Measurements from ENCODE around the gene TOR4A. TPM values are rescaled to one million over a fixed set of nuclear protein-coding genes. Genes with fewer than 3 reads are reported as not detected.
A peak's percentile ranks its signal among the peaks of the same experiment; 100 is the strongest.

The TOR4A gene
- total and polyA plus RNA-seq, 9 of the 15 experiments (the other 6 are each of a cell fraction or from before 2014, with no cell fraction given), result 3.9 to 49.2 (median 8.8) TPM

DNA sequence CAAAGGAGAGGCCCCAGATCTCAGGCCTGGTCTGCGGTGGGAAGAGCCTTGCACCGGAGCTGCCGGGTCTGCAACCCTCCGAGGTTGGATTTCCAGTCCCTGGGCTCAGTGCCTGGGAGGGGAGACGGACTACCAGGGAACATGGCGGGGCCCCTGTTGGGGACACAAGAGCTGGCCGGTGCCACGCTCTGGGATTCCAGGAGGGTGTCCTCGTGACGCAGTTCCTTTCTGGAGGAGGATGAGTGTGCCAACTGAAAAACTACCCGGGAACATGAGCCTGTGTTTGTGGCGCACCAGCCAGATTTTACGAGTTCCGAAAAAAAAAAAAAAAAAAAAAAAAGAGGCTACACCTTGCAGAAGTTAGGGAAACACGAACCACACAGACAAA is 15.6 kb downstream of the TOR4A start:
- BruUV-seq (replicated peaks), result no TSS peak
- intact Hi-C loops (cut with micrococcal nuclease), result no loop called here
- ATAC-seq, result no peak

GRCh38 chr9:137293482-137294090 is 16.1 kb downstream of the TOR4A start:
- Histone ChIP-seq H3K36me3 (ENCODE audit: control insufficient read depth, insufficient read depth, low read length) (peaks cover 5% of the 10 kb centered on the region; the same call in 1 of the 3 replicates), H4K20me1 (replicated peaks; ENCODE audit: control insufficient read depth, insufficient read depth, low read length) (no peaks in the 10 kb centered on the region; the same call in 1 of the 2 replicates), H3K27ac (ENCODE audit: extremely low read depth, low read depth, low read length) (no peak overlapping the region), H3K4me2 (ENCODE audit: insufficient read depth, low read length) (0 out of 2 replicates have a peak overlapping the region, but pooled peaks have one; percentile 3), H3K4me1 (replicated peaks in 1 of 2; ENCODE audit: control insufficient read depth in 2 of 2, insufficient read depth in 2 of 2, low read length in 2 of 2) (peaks cover 9 to 41% of the 10 kb centered on the region in 2 experiments; a peak in 4 of 5 replicates), H3K27me3 (ENCODE audit: control insufficient read depth in 2 of 2, insufficient read depth in 2 of 2, low read length in 2 of 2) (no peaks in the 10 kb centered on the region), H3K4me3 (no peak overlapping the region), H3K79me2 (ENCODE audit: control insufficient read depth, insufficient read depth, low read length) (no peaks in the 10 kb centered on the region), H3K9me3 (replicated peaks; ENCODE audit: control insufficient read depth, insufficient read depth, low read depth, low read length) (0 out of 2 replicates have a peak, but pooled peaks cover 1% of the 10 kb centered on the region), H2AFZ (ENCODE audit: low read depth, low read length) (peak overlapping the region; percentile 74), H3K9ac (ENCODE audit: insufficient read depth in 1 of 2, low read depth in 2 of 2, low read length in 2 of 2) (no peak overlapping the region), H3K9me1 (ENCODE audit: control insufficient read depth, insufficient read depth, low read length) (no peaks in the 10 kb centered on the region)
- TF ChIP-seq MNT (conservative IDR thresholded peaks at IDR 0.05) (no peak), THRAP3 (IDR thresholded peaks at IDR 0.05; ENCODE audit: borderline replicate concordance) (no peak), CREB1 (IDR thresholded peaks at IDR 0.05) (no peak), CREB1 (CRISPR knock-in tag; IDR thresholded peaks at IDR 0.05) (no peak), SIN3A (IDR thresholded peaks at IDR 0.05; ENCODE audit: borderline replicate concordance in 2 of 2, control insufficient read depth in 1 of 2, low read depth in 2 of 2, low read length in 2 of 2) (no peak), ZNF586 (CRISPR knock-in tag; conservative IDR thresholded peaks at IDR 0.05) (no peak), RFX7 (CRISPR knock-in tag; IDR thresholded peaks at IDR 0.05) (no peak), RNF2 (IDR thresholded peaks at IDR 0.05) (no peak)
- TF ChIP-seq, protein P1, sequence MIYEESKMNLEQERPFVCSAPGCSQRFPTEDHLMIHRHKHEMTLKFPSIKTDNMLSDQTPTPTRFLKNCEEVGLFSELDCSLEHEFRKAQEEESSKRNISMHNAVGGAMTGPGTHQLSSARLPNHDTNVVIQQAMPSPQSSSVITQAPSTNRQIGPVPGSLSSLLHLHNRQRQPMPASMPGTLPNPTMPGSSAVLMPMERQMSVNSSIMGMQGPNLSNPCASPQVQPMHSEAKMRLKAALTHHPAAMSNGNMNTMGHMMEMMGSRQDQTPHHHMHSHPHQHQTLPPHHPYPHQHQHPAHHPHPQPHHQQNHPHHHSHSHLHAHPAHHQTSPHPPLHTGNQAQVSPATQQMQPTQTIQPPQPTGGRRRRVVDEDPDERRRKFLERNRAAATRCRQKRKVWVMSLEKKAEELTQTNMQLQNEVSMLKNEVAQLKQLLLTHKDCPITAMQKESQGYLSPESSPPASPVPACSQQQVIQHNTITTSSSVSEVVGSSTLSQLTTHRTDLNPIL (CRISPR knock-in tag; IDR thresholded peaks at IDR 0.05), result no peak
- intact Hi-C loops (cut with micrococcal nuclease) (no loop called here), in situ Hi-C loops (cut with MboI) (loop anchor here (5.0 kb wide), 1 partner anchor 234 kb away; no protein-coding TSS in a partner anchor)
- POLR2A ChIA-PET, result interaction anchor here (0.7 kb wide), 1 partner anchor 244 kb away, joined by 3 read pairs; no protein-coding TSS in a partner anchor
- DNase-seq (ENCODE audit: extremely low read depth in 1 of 4, low spot score in 3 of 4) (no peak), FAIRE-seq (no peak), ATAC-seq (no peak)
- 83% methylated on average over 26 of the region's 29 CpGs for WGBS (ENCODE audit: insufficient coverage, low coverage, missing lambda C conversion rate)
- CTCF ChIA-PET (ENCODE audit: low intra/inter-chr PET ratio), result no interaction called here
- no TSS peak for BruUV-seq (replicated peaks)

More for the DNA sequence above, 15.6 kb downstream of the TOR4A start:
- no peak for FAIRE-seq
- H4K20me1 ChIP-seq (replicated peaks; ENCODE audit: control insufficient read depth, insufficient read depth, low read length), result no peaks in the 10 kb centered on the region; the same call in 1 of the 2 replicates
- no peak overlapping the region for H3K9ac ChIP-seq (ENCODE audit: insufficient read depth in 1 of 2, low read depth in 2 of 2, low read length in 2 of 2)
- H3K9me1 ChIP-seq (ENCODE audit: control insufficient read depth, insufficient read depth, low read length), result no peaks in the 10 kb centered on the region
- ChIA-PET CTCF (ENCODE audit: low intra/inter-chr PET ratio) (no interaction called here), POLR2A (no interaction called here)
- peaks cover 9 to 36% of the 10 kb centered on the region in 2 experiments; a peak in 4 of 5 replicates for H3K4me1 ChIP-seq (replicated peaks in 1 of 2; ENCODE audit: control insufficient read depth in 2 of 2, insufficient read depth in 2 of 2, low read length in 2 of 2)
- no peak overlapping the region for H2AFZ ChIP-seq (ENCODE audit: low read depth, low read length)
- H3K79me2 ChIP-seq (ENCODE audit: control insufficient read depth, insufficient read depth, low read length), result no peaks in the 10 kb centered on the region
- 81% methylated on average over 13 of the region's 15 CpGs for WGBS (ENCODE audit: insufficient coverage, low coverage, missing lambda C conversion rate)
- no peak overlapping the region for H3K4me2 ChIP-seq (ENCODE audit: insufficient read depth, low read length)
- H3K27me3 ChIP-seq (ENCODE audit: control insufficient read depth in 2 of 2, insufficient read depth in 2 of 2, low read length in 2 of 2), result no peaks in the 10 kb centered on the region
- H3K27ac ChIP-seq (ENCODE audit: extremely low read depth, low read depth, low read length), result no peak overlapping the region
- in situ Hi-C loops (cut with MboI), result loop anchor here (5.0 kb wide), 1 partner anchor 234 kb away; no protein-coding TSS in a partner anchor
- no peak overlapping the region for H3K4me3 ChIP-seq
- TF ChIP-seq ZNF384 (IDR thresholded peaks at IDR 0.05; ENCODE audit: low read depth, low read length), result no peak
- no peak for TF ChIP-seq RFX7 (CRISPR knock-in tag; IDR thresholded peaks at IDR 0.05)
- no peak for TF ChIP-seq KAT2B (IDR thresholded peaks at IDR 0.05; ENCODE audit: low read depth, low read length)
- TF ChIP-seq ZNF696 (CRISPR knock-in tag; conservative IDR thresholded peaks at IDR 0.05), result no peak
- no peaks in the 10 kb centered on the region for H3K36me3 ChIP-seq (ENCODE audit: control insufficient read depth, insufficient read depth, low read length)
- no peak for DNase-seq (ENCODE audit: extremely low read depth in 1 of 4, low spot score in 3 of 4)
- 0 out of 2 replicates have a peak, but pooled peaks cover 1% of the 10 kb centered on the region for H3K9me3 ChIP-seq (replicated peaks; ENCODE audit: control insufficient read depth, insufficient read depth, low read depth, low read length)
